Esophagus squamous epithelium (tissue), 5 donors: ENCODE measurements around the gene NTMT1. TPM values are rescaled to one million over a fixed set of nuclear protein-coding genes. Genes with fewer than 3 reads are reported as not detected.

Experiments used
- DNase-seq: peaks from one replicate; lab custom pipeline; 2025; lab: John Stamatoyannopoulos, UW
- H3K27ac ChIP-seq, 4 donors: fragments of 200-600 bp; sonication (generic); one replicate each; pipeline ENCODE4 v1.5.1; 2016 to 2019; ENCODE audit warnings: mild to moderate bottlenecking in 1 of 4
- H3K27me3 ChIP-seq, 4 donors: fragments of 200-600 bp; sonication (generic); 1 replicate in 3 of 4; 2 replicates in 1 of 4; pipeline versions ENCODE4 v1.5.1 to v1.6.0; 2017 to 2021; ENCODE audit warnings: antibody characterized with exemption in 1 of 4
- H3K36me3 ChIP-seq, 3 donors: fragments of 200-600 bp; sonication (generic); one replicate each; pipeline ENCODE4 v1.5.1; 2016 to 2019
- H3K4me1 ChIP-seq, 3 donors: fragments of 200-600 bp; sonication (generic); one replicate each; pipeline ENCODE4 v1.5.1; 2017 to 2019
- H3K4me3 ChIP-seq, 4 donors: fragments of 200-600 bp; sonication (generic); 1 replicate in 3 of 4; 2 replicates in 1 of 4; pipeline ENCODE4 v1.5.1; 2016 to 2019; ENCODE audit warnings: mild to moderate bottlenecking in 2 of 4, moderate library complexity in 1 of 4
- H3K9me3 ChIP-seq, 3 donors: fragments of 200-600 bp; sonication (generic); one replicate each; pipeline ENCODE4 v1.5.1; 2016 to 2019
- CTCF ChIP-seq, 6 experiments: fragments of 450-650 bp in 4 of 6; fragments of 200-600 bp in 2 of 6; sonication (generic) in 2 of 6; IDR thresholded peaks; one replicate each; pipeline ENCODE4 v1.5.1; 2016 to 2019; ENCODE audit warnings: antibody characterized with exemption in 6 of 6, mild to moderate bottlenecking in 4 of 6, moderate library complexity in 4 of 6
- POLR2A ChIP-seq, 4 donors: fragments of 450-650 bp; IDR thresholded peaks; one replicate each; pipeline ENCODE4 v1.6.1; 2017; ENCODE audit warnings: antibody characterized with exemption in 4 of 4, mild to moderate bottlenecking in 4 of 4, moderate library complexity in 3 of 4
- WGBS, 2 donors: methylation state at CpG; one replicate each; pipeline ENCODE4 v1.1.5; 2018; 5-methylcytosine and 5-hydroxymethylcytosine counted together
- intact Hi-C: fragments of 100-400 bp; cut with DNase I; formaldehyde crosslinking; loops from one replicate; pipeline ENCODE4 v1.15.0; 2022
- total RNA-seq, 4 donors: library from RNA; depleted of rRNA; stranded (reverse); fragments of >200 nt; gene quantifications; one replicate each; pipeline ENCODE4 v1.1.0, GENCODE V29; 2016
- donor health status: DM: yes; HTN: yes; CAD: no.

Gene NTMT1
- total RNA-seq, 4 donors from 2014 or later, result 14.0 to 17.6 (median 16.0) TPM

DNA sequence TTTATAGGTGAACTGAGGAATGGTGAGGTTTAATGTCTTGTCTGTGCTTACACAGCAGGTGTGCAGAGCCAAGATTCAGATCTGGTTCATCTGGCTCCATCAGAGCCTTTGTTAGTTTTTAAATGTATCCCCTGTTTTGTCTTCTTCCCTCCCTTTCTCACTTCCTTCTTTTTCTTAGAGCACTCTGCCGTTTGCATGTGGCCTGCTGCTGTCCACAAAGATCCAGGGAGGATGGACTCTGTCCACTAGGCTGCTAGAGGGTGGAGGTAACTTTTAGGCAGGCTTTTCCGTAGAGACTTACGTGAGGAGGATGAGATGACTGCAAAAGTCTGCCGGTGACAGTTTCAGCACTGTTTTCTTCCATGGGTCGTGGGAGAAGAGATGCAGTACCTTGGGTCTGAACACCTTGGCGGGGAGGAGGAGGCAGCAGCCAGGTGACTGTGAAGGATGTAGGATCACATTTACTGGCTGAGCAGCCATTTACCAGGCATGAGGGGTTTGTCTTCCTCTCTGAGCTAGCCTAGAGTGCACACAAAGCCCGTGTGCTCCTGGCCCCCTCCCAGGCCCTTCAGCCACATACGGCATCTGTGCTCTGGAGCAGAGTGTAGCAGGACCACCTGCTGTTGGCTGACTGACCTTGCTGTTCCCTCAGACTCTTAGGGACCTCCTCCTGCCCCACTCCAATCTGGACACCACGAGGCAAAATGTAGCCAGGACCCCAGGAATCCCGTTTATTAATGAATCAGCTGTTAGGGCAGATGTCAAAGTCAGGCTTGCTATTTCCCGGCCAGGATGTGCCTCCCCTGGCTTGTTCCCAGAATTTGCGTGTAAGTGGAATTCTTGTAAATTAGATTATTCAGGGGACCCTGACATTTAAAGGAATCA is 1.8 kb downstream of the NTMT1 start:
- Histone ChIP-seq H3K9me3 (no peaks in the 10 kb centered on the region), H3K27ac (no peak overlapping the region), H3K27me3 (no peaks in the 10 kb centered on the region), H3K4me3 (peak overlapping the region in 3 of 4 donors; percentile 69 to 90 (median 86)), H3K36me3 (peaks cover 0 to 6% (median 2%) of the 10 kb centered on the region in 3 donors), H3K4me1 (peaks cover 23 to 84% (median 45%) of the 10 kb centered on the region in 3 donors)
- no peak for DNase-seq
- intact Hi-C loops, result no loop called here
- TF ChIP-seq POLR2A (IDR thresholded peaks at IDR 0.05) (no peak), CTCF (IDR thresholded peaks at IDR 0.05) (no peak)
- WGBS, 2 donors, result 43 to 46% methylated on average over 7 to 10 of the region's 12 CpGs

GRCh38 chr9:129628709-129629108 is 2.7 kb downstream of the NTMT1 start:
- no peak for DNase-seq
- H3K27ac ChIP-seq, result no peak overlapping the region
- peaks cover 23 to 84% (median 45%) of the 10 kb centered on the region in 3 donors for H3K4me1 ChIP-seq
- H3K36me3 ChIP-seq, result peaks cover 0 to 15% (median 6%) of the 10 kb centered on the region in 3 donors
- no peak overlapping the region for H3K4me3 ChIP-seq
- WGBS, 2 donors, result 65 to 73% methylated on average over 6 of the region's 6 CpGs
- no peak for TF ChIP-seq POLR2A (IDR thresholded peaks at IDR 0.05)
- TF ChIP-seq CTCF (IDR thresholded peaks at IDR 0.05), result no peak
- intact Hi-C loops, result no loop called here
- no peaks in the 10 kb centered on the region for H3K27me3 ChIP-seq
- no peaks in the 10 kb centered on the region for H3K9me3 ChIP-seq

GRCh38 chr9:129629251-129629820 is 3.4 kb downstream of the NTMT1 start:
- no peak for DNase-seq
- no peaks in the 10 kb centered on the region for H3K27me3 ChIP-seq
- peaks cover 23 to 80% (median 45%) of the 10 kb centered on the region in 3 donors for H3K4me1 ChIP-seq
- H3K36me3 ChIP-seq, result peaks cover 0 to 21% (median 12%) of the 10 kb centered on the region in 3 donors
- WGBS, 2 donors, result 62 to 78% methylated on average over 5 of the region's 8 CpGs
- no peak overlapping the region for H3K4me3 ChIP-seq
- intact Hi-C loops, result no loop called here
- H3K27ac ChIP-seq, result no peak overlapping the region
- TF ChIP-seq POLR2A (IDR thresholded peaks at IDR 0.05) (no peak), CTCF (IDR thresholded peaks at IDR 0.05) (no peak)
- no peaks in the 10 kb centered on the region for H3K9me3 ChIP-seq

GRCh38 chr9:129630967-129631673 is 5.2 kb downstream of the NTMT1 start:
- intact Hi-C loops, result no loop called here

More at GRCh38 chr9:129630967-129631673, 5.2 kb downstream of the NTMT1 start:
- Histone ChIP-seq H3K4me3 (no peak overlapping the region), H3K27me3 (no peaks in the 10 kb centered on the region), H3K4me1 (peaks cover 23 to 64% (median 40%) of the 10 kb centered on the region in 3 donors), H3K36me3 (peaks cover 15 to 39% (median 27%) of the 10 kb centered on the region in 3 donors), H3K27ac (peak overlapping the region in 2 of 4 donors; percentile 38 to 43), H3K9me3 (no peaks in the 10 kb centered on the region)
- peak in 1 of 6 experiments; percentile 33 for TF ChIP-seq CTCF (IDR thresholded peaks at IDR 0.05)
- no peak for TF ChIP-seq POLR2A (IDR thresholded peaks at IDR 0.05)
- DNase-seq, result no peak
- 55 to 65% methylated on average over 20 of the region's 21 CpGs for WGBS, 2 donors
